HG03460 (cell line): ENCODE results near the gene SLC2A14.
"Not testable (repeated sequence)": the region's sequence is repeated elsewhere in the genome, so short reads cannot be mapped to it uniquely, and the experiment has no call there.

Source experiments
- ATAC-seq: cut with Tn5 transposase; IDR thresholded peaks from one replicate; pipeline ENCODE4 v1.9.1; 2021; ENCODE audit not compliant: unreplicated experiment

SLC2A14 gene

GRCh38 chr12:7835116-7835515 is 37.6 kb downstream of the SLC2A14 start:
- ATAC-seq: no peak

GRCh38 chr12:7834701-7835100 is 38.0 kb downstream of the SLC2A14 start:
- no peak for ATAC-seq

- no peak for ATAC-seq
Observed at GRCh38 chr12:7833831-7834230, 38.9 kb downstream of the SLC2A14 start.

GRCh38 chr12:7833201-7833600 is 39.5 kb downstream of the SLC2A14 start:
- not testable (repeated sequence) for ATAC-seq

- no peak for ATAC-seq
Observed at GRCh38 chr12:7832059-7832696, 40.5 kb downstream of the SLC2A14 start.

- not testable (repeated sequence) for ATAC-seq
Observed at GRCh38 chr12:7829737-7830136, 43.0 kb downstream of the SLC2A14 start.

GRCh38 chr12:7825754-7826153 is 47.0 kb downstream of the SLC2A14 start:
- ATAC-seq: not testable (repeated sequence)

GRCh38 chr12:7806863-7807487 is 65.7 kb downstream of the SLC2A14 start:
- no peak for ATAC-seq

GRCh38 chr12:7806319-7806718 is 66.4 kb downstream of the SLC2A14 start:
- ATAC-seq: not testable (repeated sequence)

GRCh38 chr12:7801460-7801859 is 71.3 kb downstream of the SLC2A14 start:
- ATAC-seq: no peak

GRCh38 chr12:7798750-7799308 is 73.9 kb downstream of the SLC2A14 start:
- ATAC-seq: not testable (repeated sequence)

- ATAC-seq: no peak
Observed at GRCh38 chr12:7797698-7798398, 74.9 kb downstream of the SLC2A14 start.

- not testable (repeated sequence) for ATAC-seq
Observed at GRCh38 chr12:7797269-7797668, 75.4 kb downstream of the SLC2A14 start.

GRCh38 chr12:7793211-7793610 is 79.5 kb downstream of the SLC2A14 start:
- no peak for ATAC-seq

- not testable (repeated sequence) for ATAC-seq
Observed at GRCh38 chr12:7788884-7789528, 83.7 kb downstream of the SLC2A14 start, which contains the start of gene NANOG. Gene NANOG, plus strand, starts transcription at chr12:7789402. Its CDS starts 213 bp downstream, at chr12:7789615.

GRCh38 chr12:7788294-7788660 is 84.4 kb downstream of the SLC2A14 start:
- ATAC-seq: no peak

- no peak for ATAC-seq
Observed at GRCh38 chr12:7787574-7788293, 85.0 kb downstream of the SLC2A14 start.

GRCh38 chr12:7784701-7785100 is 88.0 kb downstream of the SLC2A14 start:
- ATAC-seq: no peak

GRCh38 chr12:7783433-7783832 is 89.3 kb downstream of the SLC2A14 start:
- ATAC-seq: not testable (repeated sequence)

- ATAC-seq: no peak
Observed at GRCh38 chr12:7782055-7782454, 90.7 kb downstream of the SLC2A14 start.

- no peak for ATAC-seq
Observed at GRCh38 chr12:7781274-7781673, 91.4 kb downstream of the SLC2A14 start.
